ENCODE data around the gene ZNF81. TPM values are rescaled to one million over a fixed set of nuclear protein-coding genes. Genes with fewer than 3 reads are reported as not detected.

The ZNF81 gene
- total RNA-seq, 1 donor from 2014 or later: 2.8 TPM

GRCh38 chrX:47815901-47816845, 20.5 kb upstream of the ZNF81 start:
- H3K4me3 ChIP-seq (ENCODE audit: low read depth, low read length): no peak overlapping the region
- no peak for TF ChIP-seq CTCF (IDR thresholded peaks at IDR 0.05; ENCODE audit: insufficient read depth, low read length, poor library complexity, severe bottlenecking)
- H3K36me3 ChIP-seq (ENCODE audit: control insufficient read depth, insufficient read depth, low read length): no peaks in the 10 kb centered on the region
- no peak for DNase-seq (ENCODE audit: low read depth)
- H3K27me3 ChIP-seq (ENCODE audit: control insufficient read depth, insufficient read depth, low read length): no peaks in the 10 kb centered on the region

- Histone ChIP-seq H3K27me3 (ENCODE audit: control insufficient read depth, insufficient read depth, low read length) (no peaks in the 10 kb centered on the region), H3K36me3 (ENCODE audit: control insufficient read depth, insufficient read depth, low read length) (no peaks in the 10 kb centered on the region), H3K4me3 (ENCODE audit: low read depth, low read length) (no peak overlapping the region)
- DNase-seq (ENCODE audit: low read depth): no peak
- no peak for TF ChIP-seq CTCF (IDR thresholded peaks at IDR 0.05; ENCODE audit: insufficient read depth, low read length, poor library complexity, severe bottlenecking)
Observed at GRCh38 chrX:47817421-47817820, 19.3 kb upstream of the ZNF81 start.

- DNase-seq (ENCODE audit: low read depth): no peak
- no peaks in the 10 kb centered on the region for H3K36me3 ChIP-seq (ENCODE audit: control insufficient read depth, insufficient read depth, low read length)
- H3K27me3 ChIP-seq (ENCODE audit: control insufficient read depth, insufficient read depth, low read length): no peaks in the 10 kb centered on the region
- TF ChIP-seq CTCF (IDR thresholded peaks at IDR 0.05; ENCODE audit: insufficient read depth, low read length, poor library complexity, severe bottlenecking): no peak
- H3K4me3 ChIP-seq (ENCODE audit: low read depth, low read length): no peak overlapping the region
Observed at GRCh38 chrX:47817897-47818296, 18.8 kb upstream of the ZNF81 start.

- Histone ChIP-seq H3K27me3 (ENCODE audit: control insufficient read depth, insufficient read depth, low read length) (no peaks in the 10 kb centered on the region), H3K4me3 (ENCODE audit: low read depth, low read length) (no peak overlapping the region), H3K36me3 (ENCODE audit: control insufficient read depth, insufficient read depth, low read length) (no peaks in the 10 kb centered on the region)
- DNase-seq (ENCODE audit: low read depth): no peak
- no peak for TF ChIP-seq CTCF (IDR thresholded peaks at IDR 0.05; ENCODE audit: insufficient read depth, low read length, poor library complexity, severe bottlenecking)
Observed at GRCh38 chrX:47828984-47829383, 7.7 kb upstream of the ZNF81 start.

- DNase-seq (ENCODE audit: low read depth): no peak
- TF ChIP-seq CTCF (IDR thresholded peaks at IDR 0.05; ENCODE audit: insufficient read depth, low read length, poor library complexity, severe bottlenecking): peak; percentile 70
- no peaks in the 10 kb centered on the region for H3K27me3 ChIP-seq (ENCODE audit: control insufficient read depth, insufficient read depth, low read length)
- no peaks in the 10 kb centered on the region for H3K36me3 ChIP-seq (ENCODE audit: control insufficient read depth, insufficient read depth, low read length)
- H3K4me3 ChIP-seq (ENCODE audit: low read depth, low read length): no peak overlapping the region
Observed at GRCh38 chrX:47831788-47832187, 4.9 kb upstream of the ZNF81 start.

All from kidney epithelial cell (primary cell).